SK-N-DZ (cell line): ENCODE results near the gene SERPINB1.

Source experiments
- DNase-seq: peaks from one replicate; pipeline ENCODE4 v3.0.0-alpha.2; 2015; ENCODE audit warnings: low spot score
- small RNA-seq, 2 experiments: library from RNA; depleted of rRNA; stranded (forward); fragments of <200 nt; gene quantifications; one replicate each; pipeline ENCODE3, GENCODE V24; 2014

Gene SERPINB1

GRCh38 chr6:2794171-2794730, 47.4 kb downstream of the SERPINB1 start:
- no peak for DNase-seq

- no peak for DNase-seq
Measured at GRCh38 chr6:2793534-2794151, 48.0 kb downstream of the SERPINB1 start.

- no peak for DNase-seq
Measured at GRCh38 chr6:2792330-2793110, 49.1 kb downstream of the SERPINB1 start.

- no peak for DNase-seq
Measured at GRCh38 chr6:2791450-2791974, 50.2 kb downstream of the SERPINB1 start.

GRCh38 chr6:2790588-2791449, 50.8 kb downstream of the SERPINB1 start:
- peak; percentile 74 for DNase-seq

- DNase-seq = no peak
Measured at GRCh38 chr6:2786269-2786668, 55.4 kb downstream of the SERPINB1 start.

GRCh38 chr6:2784930-2785329, 56.7 kb downstream of the SERPINB1 start:
- no peak for DNase-seq

GRCh38 chr6:2784061-2784460, 57.6 kb downstream of the SERPINB1 start:
- DNase-seq = no peak

GRCh38 chr6:2783188-2783963, 58.3 kb downstream of the SERPINB1 start:
- no peak for DNase-seq

GRCh38 chr6:2782825-2783187, 58.9 kb downstream of the SERPINB1 start:
- no peak for DNase-seq

- DNase-seq = no peak
Measured at GRCh38 chr6:2782356-2782708, 59.3 kb downstream of the SERPINB1 start.

Small RNAs within 50 kb of the gene (small RNA-seq; reads per million reads assigned to genes)
- gene MIR4645 = 0 to 0.09 reads per million in 2 experiments
